GM18517 (cell line): ENCODE measurements around the gene TSSC4.
"Not testable (repeated sequence)": the region's sequence is repeated elsewhere in the genome, so short reads cannot be mapped to it uniquely, and the experiment has no call there.

ENCODE experiments used
- ATAC-seq: cut with Tn5 transposase; IDR thresholded peaks from one replicate; pipeline ENCODE4 v1.9.1; 2021; ENCODE audit warnings: mild to moderate bottlenecking, moderate library complexity; ENCODE audit not compliant: unreplicated experiment

The TSSC4 gene

DNA sequence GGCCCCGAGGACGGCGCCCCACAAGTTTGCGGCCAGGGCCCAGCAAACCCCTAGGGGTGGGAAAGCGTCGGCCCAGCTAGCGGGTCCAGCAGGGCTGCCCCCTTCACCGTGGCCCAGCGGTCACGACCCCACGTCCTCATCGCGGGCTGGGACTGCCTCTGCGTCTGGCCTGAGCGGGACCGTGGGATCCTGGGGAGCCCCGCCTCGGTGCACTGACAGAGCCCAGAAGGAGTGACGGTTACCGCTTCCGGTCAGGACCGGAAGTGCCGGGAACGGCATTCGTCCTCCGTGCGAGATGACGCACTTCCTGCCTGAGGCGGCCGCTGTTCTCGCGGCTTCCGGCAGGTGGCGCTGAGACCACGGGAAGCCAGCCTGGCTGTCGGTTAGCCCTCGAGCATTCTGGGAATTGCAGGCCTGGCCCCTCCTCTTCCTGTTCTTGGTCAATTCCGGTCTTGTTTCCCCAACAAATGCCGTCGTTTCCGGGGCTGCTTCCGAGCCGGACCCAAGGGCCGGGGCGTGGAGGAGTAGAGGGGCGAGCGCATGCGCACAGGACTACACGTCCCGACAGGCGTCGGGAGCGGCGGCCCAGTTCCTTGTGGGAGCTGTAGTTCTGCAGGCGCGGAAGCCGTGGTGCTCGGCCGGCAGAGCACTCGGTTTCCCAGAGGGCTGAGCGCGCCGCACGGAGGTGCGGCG is at the start of gene TSSC4:
TSSC4 (plus strand) TSS at position 682 of the 693 bp plus-strand sequence. CDS start 1,884 bp downstream, outside the sequence.
- ATAC-seq = peak; percentile 92

- no peak for ATAC-seq
These were observed 48.8 kb upstream of the TSSC4 start for GRCh38 chr11:2351701-2352100.

- ATAC-seq = no peak
These were observed 48.1 kb upstream of the TSSC4 start for GRCh38 chr11:2352420-2352819.

DNA sequence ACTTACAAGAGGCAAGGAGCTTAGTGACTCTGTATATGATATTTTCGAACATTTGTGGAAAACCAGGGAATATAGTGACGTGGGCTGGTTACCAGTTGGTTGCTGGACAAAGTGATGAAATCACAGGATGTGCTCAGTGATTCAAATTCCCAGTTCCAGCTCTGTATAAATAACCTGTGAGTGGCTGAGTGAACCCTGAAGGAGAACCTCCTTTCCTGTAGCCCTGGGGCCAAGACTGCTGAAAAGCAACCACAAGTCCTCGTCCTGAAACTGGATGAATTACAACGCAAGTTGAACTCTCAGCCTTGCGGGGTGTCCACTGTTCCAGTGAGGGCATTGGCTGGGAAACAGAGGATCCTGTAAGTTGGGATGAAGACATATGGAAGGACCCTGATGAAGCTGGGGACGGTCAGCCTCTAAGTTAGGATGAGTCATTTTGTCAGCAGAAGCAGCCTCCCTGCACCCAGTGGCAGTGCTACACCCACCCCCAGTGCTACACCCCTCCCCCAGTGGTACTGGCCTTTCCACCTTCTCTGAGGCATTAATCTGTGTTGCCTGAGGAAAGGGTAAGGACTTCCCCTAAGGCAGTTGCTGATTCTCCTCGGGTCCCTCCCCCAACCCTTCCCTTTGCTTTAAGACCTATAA is 45.4 kb upstream of the TSSC4 start:
- no peak for ATAC-seq

- no peak for ATAC-seq
These were observed 43.3 kb upstream of the TSSC4 start for GRCh38 chr11:2357246-2357645.

- ATAC-seq = not testable (repeated sequence)
These were observed 42.9 kb upstream of the TSSC4 start for GRCh38 chr11:2357651-2358050.

DNA sequence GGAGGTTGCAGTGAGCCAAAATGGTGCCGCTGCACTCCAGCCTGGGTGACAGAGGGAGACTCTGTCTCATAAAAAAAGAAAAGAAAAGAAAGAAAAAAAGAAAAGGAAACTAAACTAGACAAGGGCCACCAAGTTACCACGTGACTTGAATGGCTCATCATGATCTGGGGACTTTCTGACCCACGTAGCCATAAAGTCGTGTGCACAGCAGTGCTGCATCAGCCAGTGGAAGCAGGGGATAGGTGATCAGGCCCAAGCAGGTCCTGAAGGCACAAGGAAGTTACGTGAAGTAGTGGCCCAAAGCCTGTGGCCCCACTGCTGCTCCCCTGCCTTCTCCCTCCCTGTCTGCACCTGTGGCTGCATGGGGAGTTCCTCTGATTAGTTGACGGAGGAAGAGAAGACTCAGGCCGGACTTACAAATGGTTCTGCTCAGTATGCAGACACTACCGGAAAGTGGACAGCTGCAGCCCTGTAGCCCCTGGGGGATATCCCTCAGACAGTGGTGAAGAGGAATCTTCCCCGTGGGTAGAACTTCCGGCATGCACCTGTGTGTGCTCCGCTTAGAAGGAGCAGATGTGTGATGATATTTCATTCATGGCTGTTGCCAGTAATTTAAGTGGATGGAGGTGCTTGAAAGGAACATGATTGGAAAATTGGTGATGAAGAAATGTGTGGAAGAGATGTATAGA is 41.7 kb upstream of the TSSC4 start:
- ATAC-seq = no peak

DNA sequence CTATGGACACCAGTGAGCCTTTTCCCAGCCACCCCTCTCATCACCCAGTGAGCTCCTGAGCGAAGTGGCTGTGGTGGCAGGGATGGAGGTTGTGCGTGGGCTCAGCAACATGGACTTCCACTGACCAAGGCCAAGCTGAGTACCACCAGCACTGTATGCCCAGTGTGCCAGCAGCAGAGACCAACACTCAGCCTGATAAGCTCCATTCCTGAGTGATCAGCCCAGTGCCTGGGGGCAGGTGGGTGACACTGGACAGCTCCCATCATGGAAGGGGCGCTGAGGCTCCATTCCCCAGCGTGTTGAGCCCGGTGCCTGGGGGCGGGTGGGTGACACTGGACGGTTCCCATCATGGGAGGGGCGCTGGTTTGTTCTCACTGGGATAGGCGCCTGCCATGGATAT is 41.0 kb upstream of the TSSC4 start:
- ATAC-seq = no peak

- ATAC-seq = no peak
These were observed 40.4 kb upstream of the TSSC4 start for GRCh38 chr11:2360081-2360642.

DNA sequence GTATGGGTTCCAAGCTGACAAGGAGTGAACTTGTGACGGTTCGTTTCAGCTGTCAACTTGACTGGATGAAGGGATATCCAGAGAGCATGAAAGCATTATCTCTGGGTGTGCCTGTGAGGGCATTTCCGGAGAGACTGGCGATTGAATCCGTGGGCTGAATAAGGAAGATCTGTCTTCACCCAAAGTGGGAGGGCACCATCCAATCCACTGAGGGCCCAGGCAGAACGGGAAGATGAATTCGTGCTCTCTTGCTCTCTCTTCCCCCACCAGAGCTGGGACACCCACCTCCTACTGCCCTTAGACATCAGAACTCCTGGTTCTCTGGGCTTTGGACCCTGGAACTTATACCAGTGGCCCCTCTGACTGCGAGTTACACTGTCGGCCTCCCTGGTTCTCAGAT is 39.0 kb upstream of the TSSC4 start:
- no peak for ATAC-seq

- ATAC-seq = no peak
These were observed 38.1 kb upstream of the TSSC4 start for GRCh38 chr11:2362414-2362813.

GRCh38 chr11:2363130-2363529 is 37.4 kb upstream of the TSSC4 start:
- no peak for ATAC-seq

GRCh38 chr11:2363577-2364370 is 36.8 kb upstream of the TSSC4 start:
- no peak for ATAC-seq

- ATAC-seq = not testable (repeated sequence)
These were observed 36.2 kb upstream of the TSSC4 start for GRCh38 chr11:2364386-2364785.

- ATAC-seq = no peak
These were observed 34.9 kb upstream of the TSSC4 start for GRCh38 chr11:2365571-2366210.

GRCh38 chr11:2366276-2366675 is 34.3 kb upstream of the TSSC4 start:
- no peak for ATAC-seq

DNA sequence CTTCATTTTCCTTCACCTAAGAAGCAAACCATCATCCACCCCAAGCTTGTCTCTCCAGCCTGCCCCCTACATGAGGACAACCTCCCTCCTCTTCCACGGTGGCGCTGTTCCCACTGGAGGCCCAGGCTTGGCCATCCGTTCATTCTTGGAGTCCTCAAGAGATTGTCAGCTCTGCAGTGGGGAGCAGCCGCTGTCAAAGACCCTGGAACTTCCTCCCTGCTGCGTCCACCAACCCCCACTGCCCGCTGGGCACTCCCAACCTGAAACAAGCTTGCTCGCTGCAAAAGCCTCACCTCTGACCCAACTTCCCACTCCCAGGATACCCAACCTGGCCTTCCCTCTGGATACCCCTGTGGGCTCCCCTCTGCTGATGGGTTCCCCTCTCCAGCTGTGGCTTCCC is 33.8 kb upstream of the TSSC4 start:
- ATAC-seq = no peak

DNA sequence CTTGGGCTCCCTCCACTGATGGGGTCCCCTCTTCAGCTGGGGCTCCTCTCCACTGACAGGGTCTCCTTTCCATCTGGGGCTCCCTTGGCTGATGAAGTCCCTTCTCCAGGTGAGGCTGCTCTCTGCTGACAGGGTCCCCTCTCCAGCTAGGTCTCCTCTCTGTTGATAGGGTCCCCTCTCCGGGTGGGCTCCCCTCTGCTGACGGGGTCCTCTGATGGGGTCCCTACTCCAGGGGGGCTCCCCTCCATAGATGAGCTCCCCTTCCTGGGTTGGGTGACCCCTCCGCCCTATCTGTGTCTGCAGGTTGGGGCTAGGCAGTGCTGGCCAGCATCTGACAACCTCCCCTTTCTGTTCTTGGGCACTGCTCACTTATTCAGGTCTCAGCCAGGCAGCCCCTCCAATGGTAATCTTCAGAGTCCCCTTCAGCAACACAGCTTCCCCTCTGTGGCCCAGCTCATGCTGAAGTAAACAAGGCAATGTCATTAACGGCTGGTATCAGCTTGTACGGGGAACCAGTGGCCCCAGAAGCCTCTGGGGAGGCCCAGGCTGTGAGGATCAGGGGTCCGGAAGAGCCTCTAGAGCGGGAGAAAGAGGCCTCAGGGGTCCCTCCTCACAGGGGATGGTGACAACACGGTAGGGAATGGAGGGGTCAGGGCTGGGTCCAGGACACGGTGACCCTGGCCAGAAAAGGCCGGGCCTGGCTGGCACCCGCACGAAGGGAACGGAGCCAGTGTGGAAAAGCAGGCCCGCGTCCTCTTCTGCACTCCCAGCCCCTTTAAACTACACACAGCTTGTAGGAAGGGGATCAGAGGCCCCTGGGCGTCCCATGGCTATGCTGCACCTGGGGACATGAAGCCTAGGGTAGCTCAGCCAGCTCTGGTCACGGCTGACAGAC is 33.0 kb upstream of the TSSC4 start:
- no peak for ATAC-seq

- ATAC-seq = no peak
These were observed 32.2 kb upstream of the TSSC4 start for GRCh38 chr11:2368178-2368850.
